Neural cell (in vitro differentiated cells): ENCODE data around the gene STYXL1. TPM values are rescaled to one million over a fixed set of nuclear protein-coding genes. Genes with fewer than 3 reads are reported as not detected.

Source experiments
- H2AFZ ChIP-seq: fragments of 200-600, 300-800 bp; sonication (generic), shearing (Covaris generic); 2 replicates; pipeline ENCODE4 v1.6.0; 2014; ENCODE audit warnings: low read depth, mild to moderate bottlenecking, antibody characterized with exemption, low read length, moderate library complexity
- H3F3A ChIP-seq: fragments of 200-600 bp; shearing (Covaris generic); 2 replicates; pipeline ENCODE4 v1.6.1; 2016; ENCODE audit warnings: mild to moderate bottlenecking, moderate library complexity, mixed read lengths, antibody characterized with exemption, low read length; ENCODE audit not compliant: insufficient read depth, poor library complexity, severe bottlenecking
- H3K27ac ChIP-seq: fragments of 200-600, 300-800 bp; sonication (generic), shearing (Covaris generic); 2 replicates; pipeline ENCODE4 v1.5.1; 2014; ENCODE audit warnings: mild to moderate bottlenecking, low read length, moderate library complexity
- H3K27me3 ChIP-seq: fragments of 300-800, 200-600 bp; sonication (generic), shearing (Covaris generic); 2 replicates; pipeline ENCODE4 v1.6.0; 2014; ENCODE audit warnings: mild to moderate bottlenecking, low read depth, low read length, moderate library complexity; ENCODE audit not compliant: insufficient read depth
- H3K36me3 ChIP-seq: fragments of 300-800, 200-600 bp; sonication (generic), shearing (Covaris generic); 2 replicates; pipeline ENCODE4 v1.5.1; 2014; ENCODE audit warnings: mild to moderate bottlenecking, antibody characterized with exemption, low read length, moderate library complexity; ENCODE audit not compliant: insufficient read depth
- H3K4me2 ChIP-seq: fragments of 300-800, 200-600 bp; sonication (generic), shearing (Covaris generic); 2 replicates; pipeline ENCODE4 v1.6.0; 2014; ENCODE audit warnings: mild to moderate bottlenecking, low read length
- H3K4me3 ChIP-seq: fragments of 300-800, 200-600 bp; sonication (generic), shearing (Covaris generic); 2 replicates; pipeline ENCODE4 v1.5.1; 2014; ENCODE audit warnings: mild to moderate bottlenecking, low read length, moderate library complexity
- H3K79me2 ChIP-seq: fragments of 200-600 bp; shearing (Covaris generic); replicated peaks from 2 replicates; pipeline ENCODE4 v1.6.0; 2014; ENCODE audit warnings: mild to moderate bottlenecking, low read length, moderate library complexity; ENCODE audit not compliant: insufficient read depth
- H3K9ac ChIP-seq: fragments of 300-800, 200-600 bp; sonication (generic), shearing (Covaris generic); 2 replicates; pipeline ENCODE4 v1.6.1; 2016; ENCODE audit warnings: mild to moderate bottlenecking, low read length, mixed read lengths
- H3K9me2 ChIP-seq: fragments of 200-600 bp; shearing (Covaris generic); 2 replicates; pipeline ENCODE4 v1.6.1; 2016; ENCODE audit warnings: mild to moderate bottlenecking, low read length, mixed read lengths; ENCODE audit not compliant: insufficient read depth
- H3K9me3 ChIP-seq: fragments of 200-600, 300-800 bp; sonication (generic), shearing (Covaris generic); 2 replicates; pipeline ENCODE4 v1.6.1; 2016; ENCODE audit warnings: mild to moderate bottlenecking, mixed run types, low read length, moderate library complexity, mixed read lengths
- H4K20me1 ChIP-seq: fragments of 200-600 bp; shearing (Covaris generic); 2 replicates; pipeline ENCODE4 v1.6.1; 2016; ENCODE audit warnings: mild to moderate bottlenecking, mixed run types; ENCODE audit not compliant: insufficient read depth
- EP300 ChIP-seq: fragments of 450-650 bp; conservative IDR thresholded peaks from 2 replicates; pipeline ENCODE4 v1.6.1; 2014; ENCODE audit warnings: antibody characterized with exemption, mild to moderate bottlenecking, moderate library complexity; ENCODE audit not compliant: poor library complexity, severe bottlenecking
- EZH2 ChIP-seq: fragments of 200-600, 300-800 bp; shearing (Covaris generic), sonication (generic); IDR thresholded peaks from 2 replicates; pipeline ENCODE4 v1.6.1; 2014; ENCODE audit warnings: antibody characterized with exemption, low read length, borderline replicate concordance, mild to moderate bottlenecking; ENCODE audit not compliant: insufficient read depth, poor library complexity, severe bottlenecking
- MXI1 ChIP-seq: fragments of 450-650 bp; conservative IDR thresholded peaks from 2 replicates; pipeline ENCODE4 v1.6.1; 2014; ENCODE audit warnings: antibody characterized with exemption, mild to moderate bottlenecking; ENCODE audit not compliant: poor library complexity, severe bottlenecking
- POLR2AphosphoS5 ChIP-seq: IDR thresholded peaks from 2 replicates; pipeline ENCODE4 v1.6.1; 2012
- RAD21 ChIP-seq: fragments of 450-650 bp; conservative IDR thresholded peaks from 2 replicates; pipeline ENCODE4 v1.6.1; 2014; ENCODE audit warnings: antibody characterized with exemption, mild to moderate bottlenecking, moderate library complexity
- REST ChIP-seq: IDR thresholded peaks from 2 replicates; pipeline ENCODE4 v1.6.1; 2012; ENCODE audit warnings: borderline replicate concordance
- SMC3 ChIP-seq: fragments of 450-650 bp; conservative IDR thresholded peaks from 2 replicates; pipeline ENCODE4 v1.6.1; 2014; ENCODE audit warnings: antibody characterized with exemption, mild to moderate bottlenecking, moderate library complexity; ENCODE audit not compliant: poor library complexity
- TAF1 ChIP-seq: IDR thresholded peaks from 2 replicates; pipeline ENCODE4 v1.6.1; 2012; ENCODE audit warnings: low read depth
- polyA plus RNA-seq: library from polyadenylated mRNA; depleted of rRNA; stranded (reverse); fragments of >200 nt; gene quantifications from 2 replicates; pipeline ENCODE4 v1.2.3, GENCODE V29; 2014
- TF ChIP-seq, protein P1 (sequence below): fragments of 450-650 bp; IDR thresholded peaks from 2 replicates; pipeline ENCODE4 v1.5.1; 2014; ENCODE audit warnings: antibody characterized with exemption, mild to moderate bottlenecking, moderate library complexity; ENCODE audit not compliant: poor library complexity, severe bottlenecking

Gene STYXL1
- polyA plus RNA-seq, 1 donor from 2014 or later: 59.9 TPM

DNA sequence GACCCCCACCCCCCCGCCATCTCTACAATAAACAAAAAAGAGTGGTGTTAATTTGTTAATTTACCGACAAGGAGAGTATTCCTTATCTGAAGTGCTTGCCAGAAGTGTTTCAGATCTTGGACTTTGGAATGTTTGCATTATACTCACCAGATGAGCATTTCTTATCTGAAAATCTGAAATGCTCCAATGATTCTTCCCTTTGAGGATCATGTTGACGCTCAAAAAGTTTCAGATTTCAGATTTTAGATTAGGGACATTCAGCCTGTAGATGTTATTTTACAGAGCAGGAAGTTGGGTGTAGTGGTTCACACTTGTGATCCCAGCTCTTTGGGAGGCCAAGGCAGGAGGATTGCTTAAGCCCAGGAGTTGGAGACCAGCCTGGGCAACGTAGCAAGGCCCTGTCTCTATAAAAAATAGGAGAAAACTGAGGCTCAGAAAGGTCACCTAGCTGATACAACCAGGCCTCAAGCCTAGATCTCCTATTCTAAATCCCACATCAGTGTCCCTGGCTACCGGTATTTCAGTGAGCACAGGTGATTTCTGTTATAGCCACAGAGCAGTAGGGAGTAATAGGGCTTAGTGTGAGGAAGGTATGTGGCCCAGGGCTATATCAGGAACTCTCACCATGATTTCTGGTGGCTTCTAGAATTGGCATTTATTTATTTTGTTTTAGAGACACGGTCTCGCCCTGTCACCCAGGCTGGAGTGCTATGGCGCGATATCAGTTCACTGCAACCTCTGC, 88.8 kb downstream of the STYXL1 start:
- H3F3A ChIP-seq: no peaks in the 10 kb centered on the region
- H3K79me2 ChIP-seq: no peaks in the 10 kb centered on the region
- no peaks in the 10 kb centered on the region for H4K20me1 ChIP-seq
- H3K4me2 ChIP-seq: no peak overlapping the region
- H3K27ac ChIP-seq: no peak overlapping the region
- H3K36me3 ChIP-seq: no peaks in the 10 kb centered on the region
- H3K9ac ChIP-seq: no peak overlapping the region
- no peaks in the 10 kb centered on the region for H3K27me3 ChIP-seq
- no peak for TF ChIP-seq MXI1
- TF ChIP-seq EZH2: no peak
- no peak for TF ChIP-seq TAF1
- no peak for TF ChIP-seq SMC3
- no peak for TF ChIP-seq RAD21
- TF ChIP-seq, protein P1, sequence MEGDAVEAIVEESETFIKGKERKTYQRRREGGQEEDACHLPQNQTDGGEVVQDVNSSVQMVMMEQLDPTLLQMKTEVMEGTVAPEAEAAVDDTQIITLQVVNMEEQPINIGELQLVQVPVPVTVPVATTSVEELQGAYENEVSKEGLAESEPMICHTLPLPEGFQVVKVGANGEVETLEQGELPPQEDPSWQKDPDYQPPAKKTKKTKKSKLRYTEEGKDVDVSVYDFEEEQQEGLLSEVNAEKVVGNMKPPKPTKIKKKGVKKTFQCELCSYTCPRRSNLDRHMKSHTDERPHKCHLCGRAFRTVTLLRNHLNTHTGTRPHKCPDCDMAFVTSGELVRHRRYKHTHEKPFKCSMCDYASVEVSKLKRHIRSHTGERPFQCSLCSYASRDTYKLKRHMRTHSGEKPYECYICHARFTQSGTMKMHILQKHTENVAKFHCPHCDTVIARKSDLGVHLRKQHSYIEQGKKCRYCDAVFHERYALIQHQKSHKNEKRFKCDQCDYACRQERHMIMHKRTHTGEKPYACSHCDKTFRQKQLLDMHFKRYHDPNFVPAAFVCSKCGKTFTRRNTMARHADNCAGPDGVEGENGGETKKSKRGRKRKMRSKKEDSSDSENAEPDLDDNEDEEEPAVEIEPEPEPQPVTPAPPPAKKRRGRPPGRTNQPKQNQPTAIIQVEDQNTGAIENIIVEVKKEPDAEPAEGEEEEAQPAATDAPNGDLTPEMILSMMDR: no peak
- TF ChIP-seq EP300: no peak
- no peak for TF ChIP-seq POLR2AphosphoS5
- no peak for TF ChIP-seq REST
- H2AFZ ChIP-seq: no peak overlapping the region
- no peaks in the 10 kb centered on the region for H3K9me2 ChIP-seq
- no peaks in the 10 kb centered on the region for H3K9me3 ChIP-seq
- H3K4me3 ChIP-seq: no peak overlapping the region

GRCh38 chr7:75957021-75957736, 90.6 kb downstream of the STYXL1 start:
- H3K27ac ChIP-seq: no peak overlapping the region
- no peak overlapping the region for H3K4me2 ChIP-seq
- H3K9me3 ChIP-seq: no peaks in the 10 kb centered on the region
- no peaks in the 10 kb centered on the region for H4K20me1 ChIP-seq
- TF ChIP-seq, protein P1: no peak
- TF ChIP-seq EZH2: no peak
- no peak for TF ChIP-seq EP300
- TF ChIP-seq TAF1: no peak
- no peak for TF ChIP-seq MXI1
- no peak for TF ChIP-seq REST
- TF ChIP-seq RAD21: no peak
- TF ChIP-seq POLR2AphosphoS5: no peak
- TF ChIP-seq SMC3: no peak
- no peaks in the 10 kb centered on the region for H3F3A ChIP-seq
- H3K4me3 ChIP-seq: no peak overlapping the region
- no peaks in the 10 kb centered on the region for H3K9me2 ChIP-seq
- no peaks in the 10 kb centered on the region for H3K27me3 ChIP-seq
- no peak overlapping the region for H3K9ac ChIP-seq
- H3K36me3 ChIP-seq: no peaks in the 10 kb centered on the region
- H2AFZ ChIP-seq: no peak overlapping the region
- H3K79me2 ChIP-seq: no peaks in the 10 kb centered on the region
